KMS-11 (cell line): Measurements from ENCODE around the gene LSM10.

Experiments
- H2AFZ ChIP-seq: fragments of 200-600 bp; sonication (generic); 2 replicates; pipeline ENCODE4 v1.6.1; 2016; ENCODE audit warnings: antibody characterized with exemption, mixed run types, low read depth
- H3K27ac ChIP-seq: fragments of 200-600 bp; sonication (generic); 2 replicates; pipeline ENCODE4 v1.6.1; 2016; ENCODE audit warnings: mild to moderate bottlenecking, mixed run types
- H3K27me3 ChIP-seq: fragments of 200-600 bp; sonication (generic); 2 replicates; pipeline ENCODE4 v1.6.1; 2017; ENCODE audit warnings: mild to moderate bottlenecking, low read depth, mixed run types, moderate library complexity; ENCODE audit not compliant: insufficient read depth
- H3K36me3 ChIP-seq: fragments of 200-600 bp; sonication (generic); 2 replicates; pipeline ENCODE4 v1.6.1; 2017; ENCODE audit warnings: mild to moderate bottlenecking, mixed run types; ENCODE audit not compliant: insufficient read depth
- H3K4me1 ChIP-seq: fragments of 200-600 bp; sonication (generic); 2 replicates; pipeline ENCODE4 v1.6.1; 2016; ENCODE audit warnings: mild to moderate bottlenecking, low read depth, mixed run types; ENCODE audit not compliant: poor library complexity, severe bottlenecking
- H3K4me2 ChIP-seq: fragments of 200-600 bp; sonication (generic); 2 replicates; pipeline ENCODE4 v1.7.0; 2016; ENCODE audit warnings: mild to moderate bottlenecking, mixed run types
- H3K4me3 ChIP-seq: fragments of 200-600 bp; sonication (generic); IDR thresholded peaks from 2 replicates; pipeline ENCODE4 v1.6.1; 2017; ENCODE audit warnings: low read depth, low read length, mixed read lengths; ENCODE audit not compliant: insufficient read depth
- H3K79me2 ChIP-seq: fragments of 200-600 bp; sonication (generic); 2 replicates; pipeline ENCODE4 v1.6.1; 2016; ENCODE audit warnings: low read depth, mixed run types; ENCODE audit not compliant: insufficient read depth
- H3K9ac ChIP-seq: fragments of 200-600 bp; sonication (generic); 2 replicates; pipeline ENCODE4 v1.6.1; 2016; ENCODE audit warnings: mild to moderate bottlenecking, mixed run types
- H4K20me1 ChIP-seq: fragments of 200-600 bp; sonication (generic); 2 replicates; pipeline ENCODE4 v1.6.1; 2016; ENCODE audit warnings: mild to moderate bottlenecking, mixed run types; ENCODE audit not compliant: insufficient read depth
- TF ChIP-seq, protein P1 (sequence below): fragments of 200-600 bp; sonication (generic); conservative IDR thresholded peaks from 2 replicates; pipeline ENCODE4 v1.6.1; 2017; ENCODE audit warnings: low read depth, mild to moderate bottlenecking, antibody characterized with exemption, low read length, moderate library complexity, mixed read lengths

The LSM10 gene

DNA sequence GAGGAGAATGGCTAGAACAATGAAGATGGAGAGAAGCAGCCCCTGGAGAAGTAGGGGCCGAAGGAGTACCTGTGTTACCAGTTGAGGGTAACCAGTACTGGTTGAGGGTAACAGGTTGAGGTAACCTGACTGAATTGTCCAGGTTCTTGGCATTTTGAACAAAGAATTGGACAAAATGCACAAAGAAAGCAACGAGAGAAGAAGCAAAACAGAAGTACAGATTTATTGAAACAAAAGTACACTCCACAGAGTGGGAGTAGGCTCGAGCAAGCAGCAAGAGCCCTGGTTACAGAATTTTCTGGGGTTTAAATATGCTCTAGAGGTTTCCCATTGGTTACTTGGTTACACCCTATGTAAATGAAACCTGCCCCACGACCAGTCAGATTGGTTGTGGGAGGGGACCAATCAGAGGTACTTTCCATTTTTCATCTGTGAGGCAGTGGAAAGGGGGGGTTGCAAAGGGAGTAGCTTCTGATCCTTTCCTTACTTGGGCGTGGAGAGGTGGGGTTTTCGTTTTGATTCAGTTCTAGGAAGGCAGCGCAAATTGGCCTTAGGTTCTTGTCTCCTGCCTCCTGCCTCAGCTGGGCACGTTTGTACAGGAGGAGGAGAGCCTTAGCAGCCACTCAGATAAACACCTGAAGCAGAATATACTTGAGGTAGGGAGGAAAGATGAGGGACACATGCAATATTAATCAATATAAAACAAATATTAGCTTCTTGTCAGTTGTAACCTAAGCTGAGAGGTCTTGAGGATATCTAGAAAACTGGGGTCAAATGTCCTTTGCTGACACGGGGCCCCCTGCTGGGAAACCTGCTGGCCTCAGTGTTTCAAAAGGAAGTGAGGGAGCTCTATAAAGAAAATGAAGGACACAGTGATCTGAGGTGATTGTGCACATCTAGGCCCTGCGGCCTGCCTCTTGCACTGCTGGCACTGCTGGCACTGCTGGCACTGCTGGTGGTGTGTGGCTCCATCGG is 14.3 kb upstream of the LSM10 start:
- H3K4me2 ChIP-seq, result no peak overlapping the region
- peaks cover 12% of the 10 kb centered on the region for H3K4me1 ChIP-seq
- H4K20me1 ChIP-seq, result no peaks in the 10 kb centered on the region
- no peaks in the 10 kb centered on the region for H3K79me2 ChIP-seq
- no peaks in the 10 kb centered on the region for H3K27me3 ChIP-seq
- H3K36me3 ChIP-seq, result no peaks in the 10 kb centered on the region
- no peak overlapping the region for H2AFZ ChIP-seq
- H3K27ac ChIP-seq, result no peak overlapping the region
- no peak overlapping the region for H3K4me3 ChIP-seq
- TF ChIP-seq, protein P1, sequence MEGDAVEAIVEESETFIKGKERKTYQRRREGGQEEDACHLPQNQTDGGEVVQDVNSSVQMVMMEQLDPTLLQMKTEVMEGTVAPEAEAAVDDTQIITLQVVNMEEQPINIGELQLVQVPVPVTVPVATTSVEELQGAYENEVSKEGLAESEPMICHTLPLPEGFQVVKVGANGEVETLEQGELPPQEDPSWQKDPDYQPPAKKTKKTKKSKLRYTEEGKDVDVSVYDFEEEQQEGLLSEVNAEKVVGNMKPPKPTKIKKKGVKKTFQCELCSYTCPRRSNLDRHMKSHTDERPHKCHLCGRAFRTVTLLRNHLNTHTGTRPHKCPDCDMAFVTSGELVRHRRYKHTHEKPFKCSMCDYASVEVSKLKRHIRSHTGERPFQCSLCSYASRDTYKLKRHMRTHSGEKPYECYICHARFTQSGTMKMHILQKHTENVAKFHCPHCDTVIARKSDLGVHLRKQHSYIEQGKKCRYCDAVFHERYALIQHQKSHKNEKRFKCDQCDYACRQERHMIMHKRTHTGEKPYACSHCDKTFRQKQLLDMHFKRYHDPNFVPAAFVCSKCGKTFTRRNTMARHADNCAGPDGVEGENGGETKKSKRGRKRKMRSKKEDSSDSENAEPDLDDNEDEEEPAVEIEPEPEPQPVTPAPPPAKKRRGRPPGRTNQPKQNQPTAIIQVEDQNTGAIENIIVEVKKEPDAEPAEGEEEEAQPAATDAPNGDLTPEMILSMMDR, result no peak
- no peak overlapping the region for H3K9ac ChIP-seq

DNA sequence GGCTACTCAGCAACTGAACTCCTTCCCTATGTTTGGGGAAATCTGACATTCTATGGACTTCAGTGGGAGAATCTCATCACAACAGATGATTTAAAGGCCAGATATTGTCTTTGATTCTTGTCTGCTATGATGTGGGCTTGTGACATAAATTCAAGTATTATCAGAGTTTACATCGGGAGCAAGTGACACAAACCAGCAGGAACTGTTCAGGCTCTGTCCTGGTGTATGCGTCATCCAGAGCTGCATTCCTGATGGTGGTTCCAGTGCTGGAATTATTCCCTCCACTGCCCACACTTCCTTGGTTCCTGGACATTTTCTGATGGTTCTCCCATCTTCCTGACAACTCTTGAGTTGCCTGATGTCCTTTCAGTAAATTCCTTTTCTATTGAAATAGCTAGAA is 10.8 kb upstream of the LSM10 start:
- H3K27me3 ChIP-seq, result no peaks in the 10 kb centered on the region
- no peaks in the 10 kb centered on the region for H3K79me2 ChIP-seq
- H3K27ac ChIP-seq, result no peak overlapping the region
- no peak overlapping the region for H3K9ac ChIP-seq
- peaks cover 12% of the 10 kb centered on the region for H3K4me1 ChIP-seq
- H3K36me3 ChIP-seq, result no peaks in the 10 kb centered on the region
- H3K4me3 ChIP-seq, result no peak overlapping the region
- H4K20me1 ChIP-seq, result no peaks in the 10 kb centered on the region
- no peak overlapping the region for H2AFZ ChIP-seq
- H3K4me2 ChIP-seq, result no peak overlapping the region
- TF ChIP-seq, protein P1, result no peak

DNA sequence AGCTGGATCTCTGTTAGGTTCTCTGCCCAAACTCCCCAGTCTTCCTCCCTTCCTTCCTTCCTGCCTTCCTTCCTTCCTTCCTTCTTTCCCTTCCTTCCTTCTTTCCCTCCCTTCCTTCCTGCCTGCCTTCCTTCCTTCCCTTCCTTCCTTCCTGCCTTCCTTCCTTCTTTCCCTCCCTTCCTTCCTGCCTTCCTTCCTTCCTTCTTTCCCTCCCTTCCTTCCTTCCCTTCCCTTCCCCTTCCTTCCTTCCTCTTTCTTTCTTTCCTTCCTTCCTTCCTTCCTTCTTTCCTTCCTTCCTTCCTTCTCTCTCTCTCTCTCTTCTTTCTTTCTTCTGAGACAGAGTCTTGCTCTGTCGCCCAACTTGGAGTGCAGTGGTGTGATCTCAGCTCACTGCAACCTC is 8.7 kb upstream of the LSM10 start:
- Histone ChIP-seq H2AFZ (no peak overlapping the region), H3K27ac (no peak overlapping the region), H3K27me3 (no peaks in the 10 kb centered on the region), H3K4me3 (no peak overlapping the region), H3K79me2 (no peaks in the 10 kb centered on the region), H3K36me3 (no peaks in the 10 kb centered on the region), H3K4me2 (no peak overlapping the region), H4K20me1 (no peaks in the 10 kb centered on the region), H3K4me1 (peaks cover 2% of the 10 kb centered on the region), H3K9ac (no peak overlapping the region)
- TF ChIP-seq, protein P1, result no peak

DNA sequence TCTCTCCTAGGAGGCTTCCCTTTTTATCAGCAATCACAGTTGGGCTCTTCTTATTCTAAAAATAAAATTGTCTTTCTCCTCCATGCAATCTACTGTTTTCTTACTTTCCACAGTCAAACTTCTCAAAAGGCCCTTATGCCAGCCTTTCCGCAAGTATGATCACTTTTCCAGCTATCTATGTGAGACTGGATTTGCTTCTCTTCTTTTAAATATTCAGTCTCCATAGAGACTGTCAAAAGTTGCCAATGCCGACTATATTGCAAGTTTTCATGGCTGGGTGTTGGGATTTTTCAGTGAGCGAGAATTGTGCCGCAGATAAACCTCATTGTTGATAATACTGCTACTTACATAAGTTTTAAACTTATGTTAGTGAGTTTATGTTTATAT is 4.8 kb upstream of the LSM10 start:
- no peak overlapping the region for H3K9ac ChIP-seq
- TF ChIP-seq, protein P1, result no peak
- no peak overlapping the region for H3K4me2 ChIP-seq

More for the DNA sequence above, 4.8 kb upstream of the LSM10 start:
- Histone ChIP-seq H3K27ac (no peak overlapping the region), H4K20me1 (no peaks in the 10 kb centered on the region), H3K4me3 (no peak overlapping the region), H3K27me3 (no peaks in the 10 kb centered on the region), H3K4me1 (peaks cover 8% of the 10 kb centered on the region), H2AFZ (no peak overlapping the region), H3K36me3 (no peaks in the 10 kb centered on the region), H3K79me2 (no peaks in the 10 kb centered on the region)
